ENCODE measurements around the gene ZDHHC9.

GRCh38 chrX:129823115-129823514 lies 20.6 kb downstream of the ZDHHC9 start:
- TF ChIP-seq EZH2phosphoT487 (IDR thresholded peaks at IDR 0.05; ENCODE audit: low read length): no peak
- TF ChIP-seq, protein P1, sequence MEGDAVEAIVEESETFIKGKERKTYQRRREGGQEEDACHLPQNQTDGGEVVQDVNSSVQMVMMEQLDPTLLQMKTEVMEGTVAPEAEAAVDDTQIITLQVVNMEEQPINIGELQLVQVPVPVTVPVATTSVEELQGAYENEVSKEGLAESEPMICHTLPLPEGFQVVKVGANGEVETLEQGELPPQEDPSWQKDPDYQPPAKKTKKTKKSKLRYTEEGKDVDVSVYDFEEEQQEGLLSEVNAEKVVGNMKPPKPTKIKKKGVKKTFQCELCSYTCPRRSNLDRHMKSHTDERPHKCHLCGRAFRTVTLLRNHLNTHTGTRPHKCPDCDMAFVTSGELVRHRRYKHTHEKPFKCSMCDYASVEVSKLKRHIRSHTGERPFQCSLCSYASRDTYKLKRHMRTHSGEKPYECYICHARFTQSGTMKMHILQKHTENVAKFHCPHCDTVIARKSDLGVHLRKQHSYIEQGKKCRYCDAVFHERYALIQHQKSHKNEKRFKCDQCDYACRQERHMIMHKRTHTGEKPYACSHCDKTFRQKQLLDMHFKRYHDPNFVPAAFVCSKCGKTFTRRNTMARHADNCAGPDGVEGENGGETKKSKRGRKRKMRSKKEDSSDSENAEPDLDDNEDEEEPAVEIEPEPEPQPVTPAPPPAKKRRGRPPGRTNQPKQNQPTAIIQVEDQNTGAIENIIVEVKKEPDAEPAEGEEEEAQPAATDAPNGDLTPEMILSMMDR (IDR thresholded peaks at IDR 0.05; ENCODE audit: low read length): peak; percentile 73

Data from MM.1S (cell line).